Thyroid gland (tissue), 4 donors: Measurements from ENCODE around the gene IFT88. TPM values are rescaled to one million over a fixed set of nuclear protein-coding genes. Genes with fewer than 3 reads are reported as not detected.

Experiments used
- DNase-seq, 2 donors: peaks; one replicate each; pipeline ENCODE4 v3.0.0-alpha.2; 2019
- H3K27ac ChIP-seq, 3 donors: fragments of 200-600 bp; sonication (generic); 1 replicate in 2 of 3; 2 replicates in 1 of 3; pipeline ENCODE4 v1.5.1; 2016 to 2019; ENCODE audit warnings: mild to moderate bottlenecking in 1 of 3, moderate library complexity in 1 of 3
- H3K27me3 ChIP-seq: fragments of 200-600 bp; sonication (generic); one replicate; pipeline ENCODE4 v1.5.1; 2019
- H3K36me3 ChIP-seq, 2 donors: fragments of 200-600 bp; sonication (generic); one replicate each; pipeline ENCODE4 v1.5.1; 2016 to 2019
- H3K4me1 ChIP-seq, 2 donors: fragments of 200-600 bp; sonication (generic); one replicate each; pipeline ENCODE4 v1.5.1; 2017 to 2019
- H3K4me3 ChIP-seq, 3 donors: fragments of 200-600 bp; sonication (generic); replicated peaks in 1 of 3; 1 replicate in 2 of 3; 2 replicates in 1 of 3; pipeline ENCODE4 v1.5.1; 2016; ENCODE audit warnings: mild to moderate bottlenecking in 1 of 3
- H3K9me3 ChIP-seq: fragments of 200-600 bp; sonication (generic); one replicate; pipeline ENCODE4 v1.5.1; 2017
- POLR2A ChIP-seq, 2 donors: fragments of 450-650 bp; IDR thresholded peaks; one replicate each; pipeline ENCODE4 v1.6.1; 2017; ENCODE audit warnings: antibody characterized with exemption in 2 of 2, mild to moderate bottlenecking in 2 of 2, moderate library complexity in 1 of 2
- whole genome bisulfite sequencing, 2 donors: methylation state at CpG; one replicate each; pipeline ENCODE4 v1.1.5; 2017; 5-methylcytosine and 5-hydroxymethylcytosine counted together
- intact Hi-C: fragments of 100-400 bp; cut with DNase I; formaldehyde crosslinking; loops from one replicate; pipeline ENCODE4 v1.15.1; 2023
- total RNA-seq, 4 donors: library from RNA; depleted of rRNA; stranded (reverse); fragments of >200 nt; gene quantifications; one replicate each; pipeline ENCODE4 v1.2.3, GENCODE V29; 2016
- TF ChIP-seq, protein P1 (sequence below), 6 experiments: fragments of 200-600 bp in 3 of 6; fragments of 450-650 bp in 3 of 6; sonication (generic) in 3 of 6; IDR thresholded peaks; one replicate each; pipeline ENCODE4 v1.5.1; 2016 to 2019; ENCODE audit warnings: antibody characterized with exemption in 6 of 6, mild to moderate bottlenecking in 2 of 6, inconsistent platforms in 1 of 6, moderate library complexity in 1 of 6

The IFT88 gene
- total RNA-seq, 4 donors from 2014 or later: 30.2 to 59.5 (median 42.2) TPM

DNA sequence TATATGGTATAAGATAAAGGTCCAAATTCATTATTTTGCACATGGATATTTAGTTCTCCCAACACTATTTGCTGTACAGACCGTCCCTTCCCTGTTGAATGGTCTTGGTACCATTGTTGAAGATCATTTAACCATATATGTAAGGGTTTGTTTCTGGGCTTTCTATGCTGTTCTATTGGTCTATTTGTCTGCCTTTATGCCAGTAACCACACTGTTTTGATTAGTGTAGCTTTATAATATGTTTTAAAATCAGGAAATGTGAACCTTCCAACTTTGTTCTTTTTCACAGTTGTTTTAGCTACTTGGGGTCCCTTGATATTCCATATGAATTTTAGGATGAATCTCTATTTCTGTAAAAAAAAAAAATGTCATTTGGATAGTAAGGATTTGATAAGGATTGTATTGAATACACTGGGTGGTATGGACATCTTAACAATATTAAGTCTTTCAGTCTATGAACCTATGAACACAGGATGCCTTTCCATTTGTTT lies 16.9 kb downstream of the IFT88 start:
- no peaks in the 10 kb centered on the region for H3K9me3 ChIP-seq
- TF ChIP-seq, protein P1, sequence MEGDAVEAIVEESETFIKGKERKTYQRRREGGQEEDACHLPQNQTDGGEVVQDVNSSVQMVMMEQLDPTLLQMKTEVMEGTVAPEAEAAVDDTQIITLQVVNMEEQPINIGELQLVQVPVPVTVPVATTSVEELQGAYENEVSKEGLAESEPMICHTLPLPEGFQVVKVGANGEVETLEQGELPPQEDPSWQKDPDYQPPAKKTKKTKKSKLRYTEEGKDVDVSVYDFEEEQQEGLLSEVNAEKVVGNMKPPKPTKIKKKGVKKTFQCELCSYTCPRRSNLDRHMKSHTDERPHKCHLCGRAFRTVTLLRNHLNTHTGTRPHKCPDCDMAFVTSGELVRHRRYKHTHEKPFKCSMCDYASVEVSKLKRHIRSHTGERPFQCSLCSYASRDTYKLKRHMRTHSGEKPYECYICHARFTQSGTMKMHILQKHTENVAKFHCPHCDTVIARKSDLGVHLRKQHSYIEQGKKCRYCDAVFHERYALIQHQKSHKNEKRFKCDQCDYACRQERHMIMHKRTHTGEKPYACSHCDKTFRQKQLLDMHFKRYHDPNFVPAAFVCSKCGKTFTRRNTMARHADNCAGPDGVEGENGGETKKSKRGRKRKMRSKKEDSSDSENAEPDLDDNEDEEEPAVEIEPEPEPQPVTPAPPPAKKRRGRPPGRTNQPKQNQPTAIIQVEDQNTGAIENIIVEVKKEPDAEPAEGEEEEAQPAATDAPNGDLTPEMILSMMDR (IDR thresholded peaks at IDR 0.05): no peak
- no peak for TF ChIP-seq POLR2A (IDR thresholded peaks at IDR 0.05)
- WGBS, 2 donors: 96 to 98% methylated on average over 1 of the region's 1 CpG
- no peak overlapping the region for H3K27ac ChIP-seq
- intact Hi-C loops: no loop called here
- no peaks in the 10 kb centered on the region for H3K27me3 ChIP-seq
- H3K36me3 ChIP-seq: peaks cover 0 to 10% of the 10 kb centered on the region in 2 donors
- no peak for DNase-seq
- H3K4me1 ChIP-seq: no peaks in the 10 kb centered on the region
- no peak overlapping the region for H3K4me3 ChIP-seq

DNA sequence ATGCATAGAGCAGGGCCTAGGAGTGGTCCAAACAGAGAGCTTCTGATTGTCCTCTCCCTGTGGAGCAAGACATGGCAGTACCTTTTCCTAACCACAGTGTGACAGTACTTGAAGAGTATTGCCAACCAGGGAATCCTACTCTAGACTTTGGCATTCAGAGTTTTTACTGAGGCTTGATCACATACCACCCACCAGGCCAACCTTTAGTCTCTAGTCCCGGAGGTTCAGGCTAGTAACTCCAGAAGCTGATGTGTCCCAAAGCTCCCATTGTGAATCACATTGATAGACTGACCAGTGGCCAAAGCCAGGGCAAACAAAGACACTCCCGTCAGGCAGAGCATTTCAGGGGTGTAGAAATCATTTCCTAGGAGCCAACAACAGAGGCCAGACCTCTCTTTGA lies 18.4 kb downstream of the IFT88 start:
- no peaks in the 10 kb centered on the region for H3K9me3 ChIP-seq
- intact Hi-C loops: no loop called here
- no peak overlapping the region for H3K27ac ChIP-seq
- peaks cover 0 to 7% of the 10 kb centered on the region in 2 donors for H3K36me3 ChIP-seq
- DNase-seq: no peak
- no peaks in the 10 kb centered on the region for H3K27me3 ChIP-seq
- H3K4me1 ChIP-seq: no peaks in the 10 kb centered on the region
- no peak overlapping the region for H3K4me3 ChIP-seq
- WGBS, 2 donors: 97 to 100% methylated on average over 2 of the region's 2 CpGs
- TF ChIP-seq, protein P1 (IDR thresholded peaks at IDR 0.05): no peak
- TF ChIP-seq POLR2A (IDR thresholded peaks at IDR 0.05): no peak

DNA sequence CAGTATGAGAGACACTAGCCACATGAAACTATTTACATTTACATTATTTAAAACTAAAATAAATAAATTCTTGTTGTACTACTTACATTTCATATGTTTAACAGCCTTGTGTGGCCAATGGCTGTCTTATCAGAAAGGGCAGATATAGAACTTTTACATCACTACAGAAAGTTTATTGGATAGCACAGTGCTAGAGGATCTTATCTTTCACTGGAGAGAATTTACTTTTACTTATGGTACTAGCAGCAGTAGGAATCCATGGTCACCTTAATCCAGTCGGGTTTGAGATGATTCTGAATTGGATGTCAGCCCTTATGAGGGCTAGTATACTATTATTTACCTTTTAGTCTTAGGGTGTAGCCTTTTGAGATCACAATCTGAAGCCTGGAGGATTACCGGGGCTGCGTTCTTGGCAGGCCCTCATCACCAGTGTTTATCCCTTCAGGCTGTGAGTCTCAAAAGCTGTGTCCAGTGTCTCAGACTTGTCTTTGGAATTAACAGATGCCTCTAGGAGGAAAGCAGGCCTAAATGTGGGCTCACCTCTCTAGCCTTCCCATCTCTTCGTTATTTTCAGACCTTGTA lies 21.7 kb downstream of the IFT88 start:
- TF ChIP-seq, protein P1 (IDR thresholded peaks at IDR 0.05): no peak
- TF ChIP-seq POLR2A (IDR thresholded peaks at IDR 0.05): no peak
- WGBS, 2 donors: 79 to 93% methylated on average over 4 of the region's 4 CpGs
- Histone ChIP-seq H3K36me3 (peaks cover 0 to 5% of the 10 kb centered on the region in 2 donors), H3K9me3 (no peaks in the 10 kb centered on the region), H3K27ac (no peak overlapping the region), H3K4me1 (no peaks in the 10 kb centered on the region), H3K4me3 (no peak overlapping the region), H3K27me3 (no peaks in the 10 kb centered on the region)
- intact Hi-C loops: no loop called here
- DNase-seq: no peak

DNA sequence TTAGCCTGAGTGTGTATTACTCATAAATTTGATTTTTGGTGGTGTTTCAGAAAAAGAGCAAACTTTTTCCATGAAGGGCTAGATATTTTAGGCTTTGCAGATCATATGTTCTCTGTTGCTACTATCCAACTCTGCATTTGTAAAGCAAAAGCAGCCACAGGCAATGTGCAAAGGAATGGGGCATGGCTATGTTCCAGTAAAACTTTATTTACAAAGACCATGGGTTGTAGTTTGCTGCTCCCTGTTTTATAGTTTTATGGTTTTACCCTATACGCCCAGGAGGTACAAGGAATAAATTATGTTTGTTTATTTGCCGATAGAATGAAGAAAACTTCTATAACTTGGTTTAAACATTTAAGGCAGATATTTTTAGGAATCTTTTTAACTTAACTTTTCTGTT lies 23.6 kb downstream of the IFT88 start:
- H3K36me3 ChIP-seq: no peaks in the 10 kb centered on the region
- intact Hi-C loops: no loop called here
- no peaks in the 10 kb centered on the region for H3K27me3 ChIP-seq
- TF ChIP-seq POLR2A (IDR thresholded peaks at IDR 0.05): no peak
- TF ChIP-seq, protein P1 (IDR thresholded peaks at IDR 0.05): no peak
- H3K4me3 ChIP-seq: no peak overlapping the region
- no peaks in the 10 kb centered on the region for H3K4me1 ChIP-seq
- H3K9me3 ChIP-seq: no peaks in the 10 kb centered on the region
- no peak overlapping the region for H3K27ac ChIP-seq
- WGBS, 2 donors: 98% methylated on average over 2 of the region's 2 CpGs
- no peak for DNase-seq

DNA sequence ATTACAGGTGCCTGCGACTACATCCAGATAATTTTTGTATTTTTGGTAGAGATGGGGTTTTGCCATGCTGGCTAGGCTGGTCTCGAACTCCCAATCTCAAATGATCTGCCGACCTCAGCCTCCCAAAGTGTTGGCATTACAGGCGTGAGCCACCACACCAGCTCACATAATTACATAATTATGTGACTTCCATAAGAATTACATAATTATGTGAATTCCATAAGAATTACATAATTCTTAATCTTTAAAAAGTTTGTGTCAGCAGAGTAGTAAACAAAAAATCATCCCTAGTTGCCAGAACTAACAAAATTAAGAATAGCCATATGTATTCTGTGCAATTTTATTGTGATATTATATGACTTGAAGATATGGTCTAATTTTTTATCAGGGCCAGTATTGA lies 25.6 kb downstream of the IFT88 start:
- no peaks in the 10 kb centered on the region for H3K9me3 ChIP-seq
- no peaks in the 10 kb centered on the region for H3K27me3 ChIP-seq
- no peak overlapping the region for H3K27ac ChIP-seq
- WGBS, 2 donors: 94 to 97% methylated on average over 4 of the region's 4 CpGs
- no peaks in the 10 kb centered on the region for H3K36me3 ChIP-seq
- intact Hi-C loops: no loop called here
- no peak overlapping the region for H3K4me3 ChIP-seq
- TF ChIP-seq, protein P1 (IDR thresholded peaks at IDR 0.05): no peak
- TF ChIP-seq POLR2A (IDR thresholded peaks at IDR 0.05): no peak
- H3K4me1 ChIP-seq: no peaks in the 10 kb centered on the region
- no peak for DNase-seq
